GM21515 (cell line): ENCODE measurements around the gene TMED5.
A peak's percentile ranks its signal among the peaks of the same experiment; 100 is the strongest.
"Not testable (repeated sequence)": the region's sequence is repeated elsewhere in the genome, so short reads cannot be mapped to it uniquely, and the experiment has no call there.

Experiments used
- ATAC-seq: cut with Tn5 transposase; IDR thresholded peaks from one replicate; pipeline ENCODE4 v1.9.1; 2021; ENCODE audit not compliant: unreplicated experiment

TMED5 gene

DNA sequence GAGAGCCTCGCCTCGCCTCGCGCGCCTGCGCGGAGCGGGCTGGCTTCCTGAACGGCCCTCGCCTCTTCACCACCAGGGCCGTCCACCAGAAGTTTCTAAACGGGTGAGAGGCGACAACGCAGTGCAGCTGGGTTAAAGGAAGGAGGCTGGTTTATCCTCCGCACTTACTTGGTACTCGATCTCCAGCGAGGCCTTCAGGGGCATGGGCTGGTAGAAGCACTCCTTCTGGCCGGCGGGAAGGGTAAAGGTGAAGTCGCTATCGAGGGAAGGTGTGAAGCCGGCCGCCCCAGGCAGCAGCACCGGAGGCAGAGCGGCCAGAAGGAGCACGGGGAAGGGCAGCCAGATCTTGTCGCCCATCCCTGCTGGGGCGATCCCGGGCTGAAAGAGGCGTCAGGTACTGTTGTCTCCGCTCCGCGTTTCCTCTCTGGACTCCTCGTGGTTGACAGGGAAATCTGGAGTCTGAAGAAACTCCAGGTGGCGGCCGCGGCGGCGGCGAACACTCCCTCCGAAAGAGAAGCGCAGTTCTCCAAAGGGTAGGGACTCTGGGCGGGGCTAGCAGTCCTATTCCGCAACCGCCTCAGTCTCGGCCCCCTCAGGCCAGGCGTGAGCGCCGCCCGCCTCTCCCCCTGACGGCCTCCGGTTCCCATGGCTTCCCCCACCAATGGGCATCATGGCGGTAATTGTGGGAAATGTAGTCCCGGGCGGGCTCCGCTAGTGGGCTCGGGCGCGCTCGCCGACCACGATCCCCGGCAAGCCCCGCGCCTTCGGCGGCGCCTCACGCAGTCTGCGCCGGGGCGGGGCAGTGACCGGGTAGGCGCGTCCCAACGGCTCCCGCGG lies at the start of gene TMED5:
TSS of gene TMED5 (minus strand) at position 528 of the 837 bp plus-strand sequence. CDS start at position 357, 171 bp downstream.
- peak; percentile 86 for ATAC-seq

DNA sequence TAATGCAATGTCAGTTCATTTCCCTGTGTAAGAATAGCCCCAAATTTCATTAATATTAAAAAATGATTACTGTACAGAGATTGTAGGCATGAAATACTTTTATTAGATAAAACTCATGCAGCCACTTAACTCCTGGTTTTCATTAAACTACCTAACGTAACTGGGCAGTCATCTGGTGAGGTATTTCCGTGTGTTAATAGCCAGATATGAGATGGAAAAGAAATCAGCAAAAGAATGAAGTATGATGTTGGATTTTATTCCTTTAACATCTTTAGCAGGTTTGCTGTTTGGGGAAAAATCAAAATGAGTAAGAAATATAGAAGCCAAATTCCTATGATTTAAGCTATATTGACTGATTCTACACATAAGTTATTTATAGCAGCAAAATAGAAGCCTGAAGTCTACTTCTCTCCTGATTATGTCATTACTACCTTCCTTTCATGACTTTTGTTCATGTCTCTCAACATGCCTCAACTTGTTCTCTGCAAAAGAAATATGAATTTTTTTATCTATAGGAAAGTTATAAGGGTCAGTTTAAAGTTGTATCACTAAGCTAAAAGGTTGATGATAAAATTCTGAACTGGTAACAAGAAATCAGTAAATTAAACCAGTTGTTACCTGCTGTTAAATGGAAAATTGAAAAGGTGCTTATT lies 42.9 kb upstream of the TMED5 start:
- no peak for ATAC-seq

DNA sequence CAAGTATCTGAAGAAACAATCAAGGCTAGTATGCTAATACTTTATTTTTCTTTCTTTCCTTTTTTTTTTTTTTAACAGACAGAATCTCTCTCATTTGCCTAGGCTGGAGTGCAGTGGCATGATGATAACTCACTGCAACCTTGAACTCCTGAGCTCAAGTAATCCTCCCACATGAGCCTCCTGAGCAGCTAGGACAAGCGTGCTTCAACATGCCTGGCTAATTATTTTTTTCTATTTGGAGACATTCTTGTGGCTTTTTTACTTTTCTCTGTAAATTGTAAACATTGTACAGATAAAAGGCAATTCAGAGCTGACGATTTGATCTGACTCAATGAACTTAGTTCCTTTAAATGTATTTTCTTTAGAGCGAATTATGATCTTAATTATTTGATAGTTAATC lies 41.7 kb upstream of the TMED5 start:
- ATAC-seq: no peak

DNA sequence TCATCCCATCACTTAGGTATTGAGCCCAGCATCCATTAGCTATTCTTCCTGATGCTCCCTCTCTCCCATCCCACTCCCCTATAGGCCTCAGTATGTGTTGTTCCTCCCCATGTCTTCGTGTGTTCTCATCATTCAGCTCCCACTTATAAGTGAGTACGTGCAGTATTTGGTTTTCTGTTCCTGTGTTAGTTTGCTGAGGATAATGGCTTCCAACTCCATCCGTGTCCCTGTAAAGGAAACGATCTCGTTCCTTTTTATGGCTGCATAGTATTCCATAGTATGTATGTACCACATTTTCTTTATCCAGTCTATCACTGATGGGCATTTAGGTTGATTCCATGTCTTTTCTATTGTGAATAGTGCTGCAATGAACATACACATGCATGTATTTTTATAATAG lies 40.5 kb upstream of the TMED5 start:
- not testable (repeated sequence) for ATAC-seq

DNA sequence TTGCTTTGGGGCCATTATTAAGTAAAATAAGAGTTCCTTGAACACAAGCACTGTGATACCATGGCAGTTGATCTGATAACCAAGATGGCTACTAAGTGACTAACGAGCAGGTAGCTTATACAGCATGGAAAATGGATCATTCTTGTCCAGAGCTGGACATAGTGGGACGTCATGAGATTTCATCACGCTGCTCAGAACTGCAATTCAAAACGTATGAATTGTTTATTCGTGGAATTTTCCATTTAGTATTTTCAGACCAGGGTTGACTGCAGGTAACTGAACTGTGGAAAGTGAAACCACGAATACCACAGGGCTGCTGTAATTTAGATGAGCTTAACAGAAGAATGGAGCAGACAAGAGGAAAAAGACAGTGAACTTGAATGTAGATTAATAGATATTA lies 39.2 kb upstream of the TMED5 start:
- ATAC-seq: no peak

DNA sequence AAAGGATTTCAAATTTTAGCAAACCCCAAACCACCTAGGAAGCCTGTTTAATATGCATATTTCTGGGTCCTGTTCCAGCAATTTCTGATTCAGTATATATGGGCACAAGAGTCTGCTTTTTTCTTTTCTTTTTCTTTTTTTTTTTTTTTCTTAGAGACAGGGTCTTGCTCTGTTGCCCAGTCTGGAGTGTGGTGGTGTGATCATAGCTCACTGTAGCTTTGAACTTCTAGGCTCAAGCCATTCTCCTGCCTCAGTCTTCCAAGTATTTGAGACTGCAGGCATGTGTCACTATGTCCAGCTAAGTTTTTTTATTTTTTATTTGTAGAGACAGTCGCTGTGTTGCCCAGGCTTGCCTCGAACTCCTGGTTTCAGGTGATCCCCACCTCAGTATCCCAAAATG lies 35.1 kb upstream of the TMED5 start:
- ATAC-seq: no peak

DNA sequence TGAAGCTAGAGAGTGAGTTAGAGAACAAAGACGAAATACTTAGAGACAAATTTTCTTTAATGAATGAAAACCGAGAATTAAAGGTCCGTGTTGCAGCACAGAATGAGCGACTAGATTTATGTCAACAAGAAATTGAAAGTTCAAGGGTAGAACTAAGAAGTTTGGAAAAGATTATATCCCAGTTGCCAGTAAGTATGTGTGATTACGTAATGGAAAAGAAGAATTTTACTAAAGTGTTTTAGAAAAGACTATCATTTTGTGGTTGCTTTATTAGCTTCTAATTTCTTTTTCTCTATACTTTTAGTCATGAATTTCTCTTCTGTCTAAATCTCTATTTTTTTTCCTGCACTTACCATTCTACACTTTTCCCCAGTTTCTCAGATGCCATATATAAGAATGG lies 27.0 kb upstream of the TMED5 start:
- no peak for ATAC-seq

DNA sequence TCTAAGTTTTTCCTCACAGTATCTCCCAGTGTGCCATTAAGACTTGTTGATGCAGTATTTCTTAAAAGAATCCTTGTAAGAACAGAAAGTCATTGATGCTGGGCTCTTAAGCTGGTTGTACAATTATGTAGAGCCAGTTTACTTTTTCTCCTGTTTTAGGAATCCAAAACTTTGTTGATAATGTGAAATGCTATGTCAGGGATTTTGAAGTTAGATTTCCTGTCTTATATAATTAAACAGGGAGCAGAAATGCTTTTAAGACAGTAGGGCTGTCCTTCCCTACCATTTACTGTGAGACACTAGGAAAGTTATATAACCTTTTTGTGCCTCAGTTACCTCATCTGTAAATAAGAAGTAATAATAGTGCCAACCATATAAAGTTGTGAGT lies 26.3 kb upstream of the TMED5 start:
- ATAC-seq: no peak

DNA sequence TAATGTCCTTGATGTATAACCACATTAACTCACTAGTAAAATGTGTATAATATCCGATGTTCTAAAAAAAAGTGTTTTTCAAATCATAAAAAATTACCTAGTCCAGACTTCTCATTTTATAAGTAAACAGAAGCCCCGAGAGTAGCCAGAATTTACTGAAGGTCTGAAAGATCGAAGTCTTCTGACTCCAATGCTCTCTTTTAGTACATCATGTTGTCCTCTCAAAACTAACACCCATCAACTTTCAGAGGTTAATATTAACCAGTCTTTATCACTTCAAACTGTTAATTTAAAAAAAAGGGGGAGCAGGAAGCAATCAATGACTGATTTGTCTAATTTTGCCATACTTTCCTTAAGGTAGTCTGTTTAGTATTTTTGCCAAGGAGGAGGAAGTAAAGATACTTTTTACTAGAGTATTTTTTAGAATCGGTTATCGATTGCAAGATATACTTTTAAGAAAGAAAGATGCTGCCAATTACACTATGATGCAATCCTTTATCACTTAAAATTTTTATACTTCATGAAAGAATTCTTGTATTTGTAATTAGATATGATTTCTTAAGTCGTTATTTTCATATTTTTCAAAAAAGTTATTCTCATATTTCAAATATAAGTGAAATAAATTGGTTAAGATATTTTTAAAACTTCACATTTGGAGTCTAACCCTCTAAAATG lies 25.8 kb upstream of the TMED5 start:
- ATAC-seq: no peak

DNA sequence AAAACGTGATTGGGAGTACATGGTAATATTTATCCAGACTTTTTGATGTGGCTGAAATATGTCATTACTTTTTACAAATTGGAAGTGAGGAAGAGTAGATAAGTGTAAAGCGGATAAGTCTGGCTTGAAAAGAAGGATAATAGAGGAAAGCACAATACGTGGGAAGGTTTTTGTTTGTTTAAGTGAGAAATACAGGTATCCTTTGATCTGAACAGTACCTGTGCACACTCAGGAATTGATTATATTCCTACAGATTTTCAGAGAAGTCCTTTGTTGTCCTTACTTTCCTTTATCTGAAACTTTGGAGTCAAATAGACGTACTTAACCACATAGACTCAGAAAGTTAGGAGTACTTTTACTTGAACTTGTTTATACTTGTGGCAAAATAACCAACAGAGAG lies 20.5 kb upstream of the TMED5 start:
- ATAC-seq: no peak

DNA sequence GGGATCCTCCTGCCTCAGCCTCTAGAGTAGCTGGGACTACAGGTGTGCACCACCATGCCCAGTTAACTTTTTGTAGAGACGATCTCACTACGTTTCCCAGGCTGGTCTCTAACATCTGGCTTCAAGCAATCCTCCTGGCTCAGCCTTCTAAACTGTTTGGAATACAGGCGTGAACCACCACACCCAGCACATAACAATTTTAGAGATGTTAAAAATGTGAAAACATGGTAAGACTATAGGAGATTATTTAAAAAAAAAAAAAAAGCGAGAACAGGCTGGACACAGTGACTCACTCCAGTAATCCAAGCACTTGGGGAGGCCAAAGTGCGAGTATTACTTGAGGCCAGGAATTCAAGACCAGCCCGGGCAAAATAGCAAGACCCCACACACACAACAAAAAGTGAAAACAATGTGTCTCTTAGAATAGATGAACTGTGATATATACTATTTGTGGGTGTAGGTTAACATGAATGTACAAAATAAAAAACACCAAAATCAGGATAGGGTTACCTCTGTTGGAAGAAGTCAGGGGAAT lies 19.9 kb upstream of the TMED5 start:
- ATAC-seq: no peak

DNA sequence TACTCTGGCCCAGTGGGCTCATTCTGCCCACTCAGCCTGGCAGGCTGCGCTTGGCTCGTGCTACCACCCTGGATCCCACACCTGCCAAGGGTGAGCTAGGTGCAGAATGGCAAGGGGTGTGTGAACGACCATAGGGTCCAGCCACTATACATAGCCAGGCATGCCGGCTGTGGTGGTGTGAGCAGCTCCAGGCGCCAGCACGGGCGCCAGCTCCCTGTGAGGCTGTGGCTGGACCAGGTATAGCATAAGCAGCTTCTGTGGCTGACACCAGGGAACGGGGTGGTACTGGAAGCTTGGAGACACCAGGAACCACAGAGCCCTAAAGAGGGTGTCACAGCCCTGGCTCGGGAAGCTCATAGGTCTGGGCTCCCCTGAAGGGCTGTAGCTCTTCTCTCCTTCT lies 18.9 kb upstream of the TMED5 start:
- no peak for ATAC-seq

DNA sequence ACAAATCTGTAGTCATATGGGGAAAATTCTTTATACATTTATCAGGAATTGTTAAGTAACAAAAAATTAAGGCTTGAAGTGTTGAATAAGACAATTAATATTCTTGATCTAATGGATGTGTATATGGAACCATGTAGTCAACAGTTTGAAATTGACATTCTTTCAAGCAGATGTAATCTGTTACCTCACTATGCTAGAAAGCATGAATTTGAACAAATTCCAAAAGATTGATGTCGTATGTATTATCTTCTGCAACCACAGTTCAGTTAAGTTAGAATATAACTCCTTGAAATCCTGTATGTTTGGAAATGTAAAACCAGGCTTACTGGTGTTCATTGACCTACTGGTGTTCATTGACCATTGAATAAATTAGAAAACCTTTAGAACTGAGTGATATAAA lies 16.4 kb upstream of the TMED5 start:
- no peak for ATAC-seq

DNA sequence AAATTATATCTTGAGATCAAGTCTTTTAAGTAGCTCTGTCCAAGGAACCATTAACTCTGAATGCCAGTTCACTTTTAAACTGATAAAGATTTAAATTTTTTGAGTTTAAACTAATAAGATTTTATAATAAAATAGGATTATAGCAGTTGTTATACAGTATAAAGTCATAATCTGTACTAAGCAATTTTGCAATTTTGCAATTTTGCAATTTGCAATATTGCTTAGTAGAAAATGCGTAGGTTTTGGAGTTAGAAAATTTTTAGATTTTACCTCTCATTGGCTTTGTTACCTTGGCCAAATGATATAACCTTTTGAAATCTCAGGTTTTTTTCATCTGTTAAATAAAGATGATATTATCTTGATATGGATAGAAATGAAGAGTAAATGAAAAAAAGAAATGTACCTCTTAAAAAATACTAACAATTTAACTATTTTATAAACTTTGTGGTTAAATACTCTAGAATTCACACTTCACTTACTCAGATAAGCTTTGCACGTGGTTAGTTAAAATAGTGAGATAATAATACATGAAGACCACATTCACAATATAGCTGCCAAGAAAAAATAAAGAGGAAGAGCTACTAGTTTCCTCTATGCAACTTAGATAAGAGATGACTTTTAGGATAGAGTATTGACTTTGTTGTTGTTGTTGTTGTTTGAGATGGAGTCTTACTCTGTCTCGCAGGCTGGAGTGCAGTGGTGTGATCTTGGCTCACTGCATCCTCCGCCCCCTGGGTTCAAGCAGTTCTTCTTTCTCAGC lies 14.2 kb upstream of the TMED5 start:
- no peak for ATAC-seq

DNA sequence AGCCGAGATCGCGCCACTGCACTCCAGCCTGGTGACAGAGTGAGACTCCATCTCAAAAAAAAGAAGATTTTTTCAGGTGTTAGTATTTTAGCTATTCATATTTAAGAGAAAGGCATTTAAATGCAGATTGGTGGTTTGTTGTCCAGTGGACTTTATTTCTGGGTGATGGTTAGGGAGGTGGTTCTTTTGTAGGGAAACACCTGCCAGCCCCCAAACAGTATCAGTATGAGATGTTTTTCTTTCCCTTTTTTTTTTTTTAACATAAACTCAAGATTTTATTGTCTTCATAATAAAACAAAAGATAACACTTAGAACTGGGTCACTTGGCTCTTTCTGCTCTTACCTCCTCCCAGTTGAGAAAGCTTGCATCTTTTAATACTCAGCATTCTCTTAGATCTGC lies 10.2 kb upstream of the TMED5 start:
- ATAC-seq: no peak

DNA sequence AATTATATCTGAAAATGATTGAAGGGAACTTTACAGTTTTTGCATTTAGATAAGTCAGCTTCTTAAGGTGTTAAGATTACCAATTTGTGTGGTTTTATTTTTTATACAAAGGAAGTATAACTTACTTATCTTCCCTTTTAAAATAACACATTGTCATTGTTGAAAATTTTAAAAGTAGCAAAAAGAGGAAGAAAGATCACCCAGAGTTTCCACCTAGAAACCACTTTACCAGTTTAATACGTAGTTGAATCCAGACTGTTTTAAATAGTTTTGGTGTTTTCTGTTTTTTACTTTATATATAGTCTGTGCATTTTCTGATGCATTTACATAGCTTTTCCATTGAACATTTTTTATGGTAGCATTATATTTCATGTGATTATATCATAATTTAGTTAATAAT lies 6.5 kb upstream of the TMED5 start:
- no peak for ATAC-seq

DNA sequence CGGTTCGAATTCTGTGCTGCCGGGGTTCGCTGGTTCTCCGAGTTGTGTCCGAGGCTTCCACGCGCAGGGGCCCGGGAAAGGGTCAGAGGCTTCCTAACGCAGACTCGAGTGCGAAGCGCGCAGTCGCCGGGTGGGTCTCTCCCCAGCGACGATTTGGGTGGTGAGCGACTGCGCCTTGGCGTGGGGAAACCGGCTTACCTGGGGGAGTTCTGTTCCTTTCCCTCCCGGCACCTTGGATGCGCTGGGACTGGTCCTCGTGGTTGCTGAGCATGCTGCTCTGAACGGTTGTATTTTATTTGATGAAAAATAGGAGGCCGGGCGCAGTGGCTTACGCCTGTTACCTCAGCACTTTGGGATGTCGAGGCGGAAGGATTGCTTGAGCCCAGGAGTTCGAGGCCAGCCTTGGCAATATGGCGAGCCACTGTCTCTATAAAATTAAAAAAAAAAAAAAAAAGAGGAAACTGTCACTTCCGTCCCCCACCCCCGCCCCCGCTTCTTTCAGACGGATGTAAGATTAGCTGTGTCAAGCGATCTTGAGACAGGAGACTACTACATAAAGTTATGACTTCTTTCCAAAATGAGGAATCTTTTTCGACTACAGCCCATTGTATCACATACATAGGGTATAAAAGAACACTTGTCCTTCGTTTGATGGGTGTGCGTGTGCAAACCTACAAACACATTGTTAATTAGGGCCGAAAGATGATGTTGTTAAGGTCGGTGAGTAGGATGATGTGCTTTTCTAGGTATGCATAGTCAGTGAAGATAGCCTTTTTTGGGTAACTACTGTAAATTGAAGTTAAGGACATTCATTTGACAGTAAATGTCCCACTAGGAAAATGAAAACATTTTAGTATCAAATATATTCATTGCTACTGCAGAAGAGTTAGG lies 755 bp upstream of the TMED5 start, which contains the start of gene CCDC18:
TSS of gene CCDC18 (plus strand) at position 2 of the 891 bp plus-strand sequence. CDS start 2,638 bp downstream, outside the sequence.
- peak; percentile 3 for ATAC-seq

DNA sequence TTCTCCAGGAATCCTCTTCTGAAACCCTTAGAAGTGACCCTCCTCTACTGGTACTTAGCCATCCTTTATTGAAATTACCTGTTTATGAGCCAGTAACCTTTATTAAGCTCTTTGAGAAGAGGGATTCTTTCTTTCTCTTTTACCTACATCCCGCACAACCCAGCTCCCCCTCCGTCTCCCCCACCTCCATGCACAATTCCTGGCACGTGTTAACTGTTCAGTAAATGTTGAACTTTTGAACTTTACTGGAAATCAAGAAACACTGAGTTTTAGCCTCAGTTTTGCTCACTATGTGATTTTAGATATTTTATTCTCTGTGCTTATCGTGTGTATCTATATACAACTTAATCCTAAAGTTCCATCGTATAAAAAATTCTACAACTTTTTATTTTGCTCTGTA lies 1.8 kb downstream of the TMED5 start:
- ATAC-seq: no peak

DNA sequence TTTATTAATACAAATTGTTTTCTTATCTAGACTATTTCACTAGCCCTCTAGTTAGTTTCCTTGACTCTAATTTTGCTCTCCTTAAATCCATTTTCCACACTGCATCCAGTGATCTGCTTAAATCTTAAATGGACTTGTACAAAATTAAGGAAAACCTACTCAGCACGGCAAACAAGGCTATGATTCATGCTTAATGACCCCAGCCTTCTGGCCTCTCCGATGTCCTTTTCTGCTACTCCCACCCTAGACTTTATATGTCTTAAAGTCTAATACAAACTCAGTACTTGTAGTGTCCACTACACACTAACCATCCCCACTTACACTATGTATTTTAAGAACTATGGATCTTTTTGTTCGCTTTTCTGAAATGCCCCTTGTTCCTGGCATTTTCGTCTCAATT lies 2.2 kb downstream of the TMED5 start:
- no peak for ATAC-seq

DNA sequence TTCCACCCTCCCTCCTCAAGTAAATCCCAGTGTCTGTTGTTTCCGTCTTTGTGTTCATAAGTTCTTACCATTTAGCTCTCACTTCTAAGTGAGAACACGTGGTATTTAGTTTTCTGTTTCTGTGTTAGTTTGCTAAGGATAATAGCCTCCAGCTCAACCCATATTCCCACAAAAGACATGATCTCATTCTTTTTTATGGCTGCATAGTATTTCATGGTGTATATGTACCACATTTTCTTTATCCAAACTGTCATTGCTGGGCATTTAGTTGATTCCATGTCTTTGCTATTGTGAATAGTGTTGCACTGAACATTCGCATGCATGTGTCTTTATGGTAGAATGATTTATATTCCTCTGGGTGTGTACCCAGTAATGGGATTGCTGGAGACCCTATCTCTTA lies 5.6 kb downstream of the TMED5 start:
- ATAC-seq: not testable (repeated sequence)
